Measurements from ENCODE around the gene AGBL1.

The AGBL1 gene

DNA sequence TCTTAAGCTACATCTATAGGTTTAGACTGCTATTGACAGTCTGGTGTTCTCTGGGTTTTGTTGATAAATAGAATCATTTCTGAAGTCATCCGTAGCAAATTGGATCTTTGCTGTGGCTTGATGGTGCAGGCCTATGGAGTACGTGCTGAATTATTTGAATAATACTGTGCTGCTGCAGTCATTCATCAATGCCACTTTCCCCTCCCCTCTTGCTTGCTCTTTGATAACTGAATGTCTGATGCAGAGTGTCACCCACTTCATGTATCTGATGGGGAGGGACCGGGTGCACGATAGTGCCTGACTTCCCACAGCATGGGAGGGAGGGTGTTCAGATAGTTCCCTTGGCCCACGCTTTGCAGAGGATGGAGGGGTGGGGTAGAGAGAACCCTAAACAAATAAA is 179.9 kb downstream of the AGBL1 start:
- DNase-seq (ENCODE audit: extremely low spot score), result no peak
- ChIA-PET CTCF (no interaction called here), POLR2A (no interaction called here)
- TF ChIP-seq, protein P1, sequence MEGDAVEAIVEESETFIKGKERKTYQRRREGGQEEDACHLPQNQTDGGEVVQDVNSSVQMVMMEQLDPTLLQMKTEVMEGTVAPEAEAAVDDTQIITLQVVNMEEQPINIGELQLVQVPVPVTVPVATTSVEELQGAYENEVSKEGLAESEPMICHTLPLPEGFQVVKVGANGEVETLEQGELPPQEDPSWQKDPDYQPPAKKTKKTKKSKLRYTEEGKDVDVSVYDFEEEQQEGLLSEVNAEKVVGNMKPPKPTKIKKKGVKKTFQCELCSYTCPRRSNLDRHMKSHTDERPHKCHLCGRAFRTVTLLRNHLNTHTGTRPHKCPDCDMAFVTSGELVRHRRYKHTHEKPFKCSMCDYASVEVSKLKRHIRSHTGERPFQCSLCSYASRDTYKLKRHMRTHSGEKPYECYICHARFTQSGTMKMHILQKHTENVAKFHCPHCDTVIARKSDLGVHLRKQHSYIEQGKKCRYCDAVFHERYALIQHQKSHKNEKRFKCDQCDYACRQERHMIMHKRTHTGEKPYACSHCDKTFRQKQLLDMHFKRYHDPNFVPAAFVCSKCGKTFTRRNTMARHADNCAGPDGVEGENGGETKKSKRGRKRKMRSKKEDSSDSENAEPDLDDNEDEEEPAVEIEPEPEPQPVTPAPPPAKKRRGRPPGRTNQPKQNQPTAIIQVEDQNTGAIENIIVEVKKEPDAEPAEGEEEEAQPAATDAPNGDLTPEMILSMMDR (IDR thresholded peaks at IDR 0.05; ENCODE audit: control extremely low read depth, extremely low read depth, low read depth, missing control alignments), result no peak

DNA sequence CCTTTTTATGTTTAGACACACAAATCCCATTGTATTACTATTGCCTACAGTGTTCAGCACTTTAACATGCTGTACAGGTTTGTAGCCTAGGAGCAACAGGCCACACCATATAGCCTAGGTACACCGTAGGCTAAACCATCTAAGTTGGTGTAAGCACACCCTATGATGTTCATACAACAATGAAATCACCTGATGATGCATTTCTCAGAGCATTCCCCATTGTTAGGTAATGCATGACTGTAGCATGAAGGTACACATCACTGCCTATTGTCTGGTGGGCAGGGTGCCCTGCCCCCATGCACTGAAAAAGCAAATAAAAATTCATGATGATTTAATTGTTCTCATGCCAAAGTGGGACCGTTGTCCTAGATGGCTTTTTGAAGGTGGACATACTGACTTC is 183.6 kb downstream of the AGBL1 start:
- ChIA-PET POLR2A (no interaction called here), CTCF (no interaction called here)
- TF ChIP-seq, protein P1 (IDR thresholded peaks at IDR 0.05; ENCODE audit: control extremely low read depth, extremely low read depth, low read depth, missing control alignments), result no peak
- DNase-seq (ENCODE audit: extremely low spot score), result no peak

GRCh38 chr15:86266896-86267484 is 187.3 kb downstream of the AGBL1 start:
- TF ChIP-seq, protein P1 (IDR thresholded peaks at IDR 0.05; ENCODE audit: control extremely low read depth, extremely low read depth, low read depth, missing control alignments), result no peak
- DNase-seq (ENCODE audit: extremely low spot score), result no peak
- CTCF ChIA-PET, result no interaction called here
- POLR2A ChIA-PET, result no interaction called here

- TF ChIP-seq, protein P1 (IDR thresholded peaks at IDR 0.05; ENCODE audit: control extremely low read depth, extremely low read depth, low read depth, missing control alignments), result no peak
- ChIA-PET POLR2A (no interaction called here), CTCF (no interaction called here)
- no peak for DNase-seq (ENCODE audit: extremely low spot score)
These were observed 188.2 kb downstream of the AGBL1 start for GRCh38 chr15:86267892-86268291.

GRCh38 chr15:86268558-86268957 is 188.9 kb downstream of the AGBL1 start:
- TF ChIP-seq, protein P1 (IDR thresholded peaks at IDR 0.05; ENCODE audit: control extremely low read depth, extremely low read depth, low read depth, missing control alignments), result no peak
- POLR2A ChIA-PET, result no interaction called here
- DNase-seq (ENCODE audit: extremely low spot score), result no peak
- CTCF ChIA-PET, result no interaction called here

DNA sequence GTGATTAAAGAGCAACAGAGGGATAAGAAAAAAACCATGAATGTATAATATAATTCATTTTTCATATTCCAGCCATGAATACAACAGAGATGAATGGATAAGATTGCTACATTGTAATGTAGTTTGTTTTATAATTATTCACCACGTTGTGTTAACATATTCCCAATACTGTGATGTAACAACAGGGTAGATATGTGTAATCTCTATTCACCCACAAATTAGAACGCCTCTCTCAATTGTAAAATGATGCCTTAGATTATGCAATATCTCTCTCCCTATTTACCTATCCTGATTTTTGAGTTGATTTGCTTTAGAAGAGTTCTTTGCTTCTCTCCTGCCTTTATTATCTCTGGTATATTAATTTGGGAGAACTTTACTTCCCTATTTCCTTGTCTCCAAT is 193.6 kb downstream of the AGBL1 start:
- CTCF ChIA-PET, result no interaction called here

More for the DNA sequence above, 193.6 kb downstream of the AGBL1 start:
- TF ChIP-seq, protein P1 (IDR thresholded peaks at IDR 0.05; ENCODE audit: control extremely low read depth, extremely low read depth, low read depth, missing control alignments), result no peak
- POLR2A ChIA-PET, result no interaction called here
- no peak for DNase-seq (ENCODE audit: extremely low spot score)

Measured in GM10248 (cell line).